Measurements from ENCODE around the gene LAMTOR5.
"Not testable (repeated sequence)": the region's sequence is repeated elsewhere in the genome, so short reads cannot be mapped to it uniquely, and the experiment has no call there.

LAMTOR5 gene

DNA sequence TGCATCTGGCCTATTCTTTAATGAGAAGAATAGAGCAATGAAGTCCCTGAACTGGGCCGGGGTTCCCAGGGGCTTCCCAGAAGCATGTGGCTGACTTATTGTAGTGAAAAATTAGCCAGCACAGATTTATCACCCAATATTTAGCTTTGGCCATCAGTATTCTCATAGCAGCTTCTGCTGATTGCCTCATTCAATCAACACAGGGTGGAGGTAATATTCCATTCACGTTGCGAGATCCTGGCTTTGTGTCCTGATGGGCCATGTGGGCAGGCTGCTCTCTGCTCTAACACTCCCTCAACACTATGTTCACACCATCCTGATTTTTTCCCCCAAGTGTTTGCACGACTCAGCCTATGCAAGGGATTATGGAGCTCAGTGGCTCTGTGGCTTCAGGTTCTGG is 21.5 kb upstream of the LAMTOR5 start:
- DNase-seq (ENCODE audit: extremely low read depth in 1 of 2, low read depth in 1 of 2): no peak

DNA sequence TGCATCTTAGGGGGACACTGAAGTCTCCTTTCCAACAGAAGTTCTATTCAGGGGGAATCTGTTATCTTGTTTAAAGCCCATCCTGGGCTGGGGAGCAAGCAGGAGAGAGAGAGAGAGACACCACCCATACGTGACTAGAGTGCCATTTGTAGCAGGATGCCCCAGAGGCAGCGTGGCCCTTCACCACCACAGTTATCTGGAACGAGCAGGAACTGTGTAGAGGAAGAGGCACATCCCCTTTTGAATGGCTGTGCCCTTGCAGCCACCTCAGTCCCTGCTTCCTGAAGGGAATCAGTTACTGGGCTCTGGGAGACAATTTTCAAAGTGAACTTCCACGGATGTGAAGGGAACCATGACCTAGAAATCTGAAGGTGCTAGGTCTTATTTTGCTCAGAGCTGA is 19.4 kb upstream of the LAMTOR5 start:
- no peak for DNase-seq (ENCODE audit: extremely low read depth in 1 of 2, low read depth in 1 of 2)

DNA sequence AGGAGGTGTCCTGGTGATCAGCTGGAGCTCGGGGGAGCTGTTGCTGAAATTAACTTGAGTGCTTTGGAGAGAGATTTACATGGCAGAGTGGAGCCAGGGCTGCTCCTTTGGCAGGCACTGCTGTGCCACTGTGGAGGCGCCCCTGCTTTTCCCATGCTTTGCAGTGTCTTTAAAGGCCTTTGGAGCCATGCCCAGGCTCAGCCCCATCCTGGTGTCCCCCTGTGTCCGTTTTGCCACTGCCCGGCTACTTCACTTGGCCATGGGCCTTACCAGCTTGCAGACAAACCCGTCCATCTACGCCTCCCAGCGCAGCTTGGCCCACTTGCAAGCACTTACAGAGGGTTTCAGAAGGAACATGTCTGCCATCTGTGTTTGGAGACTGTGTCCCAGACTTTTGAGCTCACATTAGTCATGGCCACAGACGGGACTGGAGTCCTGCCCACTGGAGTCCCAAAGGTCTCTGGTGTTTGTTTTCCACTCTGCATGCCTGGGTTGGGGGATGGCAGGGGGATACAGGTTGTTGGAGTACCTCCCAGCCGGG is 18.2 kb upstream of the LAMTOR5 start:
- no peak for DNase-seq (ENCODE audit: extremely low read depth in 1 of 2, low read depth in 1 of 2)

DNA sequence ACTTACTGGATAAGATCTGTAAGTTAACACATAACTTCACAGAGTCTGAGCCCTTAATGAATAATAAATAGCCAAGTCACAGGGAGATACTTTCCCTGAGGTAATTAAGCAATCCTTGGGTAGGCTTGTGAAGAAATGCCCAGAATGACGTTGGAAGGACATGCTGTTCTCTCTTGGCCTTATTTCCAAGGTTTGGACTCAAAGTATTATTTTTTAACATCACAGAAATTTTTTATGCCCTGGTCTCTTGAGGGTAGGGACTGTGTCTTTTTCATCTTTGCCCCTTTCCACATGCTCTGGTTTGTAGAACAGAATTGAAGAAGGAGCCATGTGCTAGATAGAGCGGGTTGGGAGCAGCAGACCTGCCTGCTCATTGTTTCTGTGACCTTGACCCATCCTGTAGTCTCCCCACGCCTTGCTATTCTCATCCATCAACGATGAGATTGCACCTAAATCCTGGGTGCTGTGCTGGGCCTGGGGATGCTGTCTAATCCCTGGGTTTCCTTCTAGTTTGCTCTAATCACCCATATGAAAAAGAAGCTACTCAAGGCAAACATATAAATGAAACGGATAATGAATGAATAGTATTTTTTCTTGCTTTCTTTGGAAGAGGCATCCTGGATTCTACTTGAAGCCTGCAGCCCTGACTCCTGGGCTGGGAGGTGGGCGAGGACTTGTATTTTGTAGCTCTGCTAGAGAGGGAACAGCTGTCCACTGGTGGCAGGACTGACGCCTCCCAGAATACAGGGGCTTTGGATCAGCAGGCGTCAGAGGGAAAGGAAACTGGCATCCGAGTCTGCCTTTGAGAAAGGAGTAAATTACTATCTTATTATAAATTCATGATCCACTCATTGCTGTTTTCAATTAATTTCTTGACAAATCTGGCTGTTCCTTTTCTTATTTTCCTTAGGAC is 17.5 kb upstream of the LAMTOR5 start:
- no peak for DNase-seq (ENCODE audit: extremely low read depth in 1 of 2, low read depth in 1 of 2)

DNA sequence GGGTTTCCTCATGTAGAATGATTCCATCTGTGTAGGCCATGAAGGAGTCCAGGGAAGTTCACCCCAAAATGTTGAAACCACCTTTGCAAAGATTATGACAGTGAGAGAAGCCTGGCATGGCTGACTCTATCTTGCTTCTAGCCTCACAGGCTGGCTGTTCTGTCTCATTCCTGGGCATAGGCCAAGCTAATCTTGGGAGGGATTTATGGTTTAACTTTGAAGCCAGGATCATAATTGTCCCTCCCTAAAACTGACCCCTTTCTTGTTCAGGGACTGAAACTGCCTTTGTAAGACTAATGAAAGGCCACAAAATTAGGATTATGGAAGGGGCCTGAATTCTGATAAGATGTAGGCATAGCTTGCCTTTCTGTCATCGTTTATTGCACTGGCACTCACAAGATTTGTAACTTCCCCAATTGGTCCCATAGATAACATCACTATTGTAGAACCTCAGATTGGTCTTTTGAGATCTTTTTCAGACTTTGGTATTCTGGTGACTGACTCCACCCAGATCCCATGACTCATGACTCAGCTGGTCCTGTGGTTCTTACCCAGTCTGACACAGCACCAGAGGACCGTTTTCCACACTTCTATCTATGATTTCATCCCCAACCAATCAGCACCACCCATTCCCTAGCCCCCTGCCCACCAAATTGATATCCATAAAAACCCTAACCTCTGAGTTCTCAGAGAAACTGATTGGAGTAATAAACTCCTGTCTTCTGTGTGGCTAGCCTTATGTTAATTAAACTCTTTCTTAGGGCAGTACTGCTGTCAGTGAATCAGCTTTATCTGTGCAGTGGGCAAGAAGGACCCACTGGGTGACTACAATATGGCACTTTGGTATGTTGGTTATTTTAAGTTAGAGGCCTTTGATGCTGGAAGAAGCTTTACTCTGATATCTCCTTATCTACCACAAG is 13.6 kb upstream of the LAMTOR5 start:
- DNase-seq (ENCODE audit: extremely low read depth in 1 of 2, low read depth in 1 of 2): no peak

DNA sequence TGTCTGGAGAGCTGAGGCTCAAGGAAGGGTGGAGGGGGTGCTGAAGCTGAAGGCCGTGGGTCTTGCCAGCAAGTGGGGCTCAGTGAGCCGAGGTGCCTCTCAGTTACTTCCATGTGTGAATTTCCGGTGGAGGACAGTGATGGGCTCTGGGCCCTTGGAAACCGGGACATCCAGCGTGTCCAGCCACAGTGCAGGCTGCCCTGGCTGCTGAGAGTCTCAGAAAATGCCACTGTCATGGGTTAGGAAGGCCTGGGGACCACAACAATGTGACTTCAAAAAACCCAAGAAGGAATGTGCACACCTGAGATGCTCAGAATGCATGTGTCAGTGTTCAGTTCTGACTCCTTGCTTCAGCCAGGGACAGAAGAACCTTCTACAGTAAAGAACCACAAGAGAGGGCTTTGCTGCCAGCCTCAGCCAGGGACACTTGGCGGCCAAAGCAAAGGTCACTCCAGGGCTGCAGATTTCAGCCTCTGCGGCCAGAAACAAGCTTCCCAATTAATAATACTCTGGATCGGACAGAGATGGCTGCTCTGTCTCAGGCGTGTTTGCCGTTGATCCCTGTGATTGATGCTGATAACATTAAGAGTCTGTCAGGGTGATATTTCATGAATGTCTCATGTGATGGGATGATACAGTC is 12.6 kb upstream of the LAMTOR5 start:
- no peak for DNase-seq (ENCODE audit: extremely low read depth in 1 of 2, low read depth in 1 of 2)

DNA sequence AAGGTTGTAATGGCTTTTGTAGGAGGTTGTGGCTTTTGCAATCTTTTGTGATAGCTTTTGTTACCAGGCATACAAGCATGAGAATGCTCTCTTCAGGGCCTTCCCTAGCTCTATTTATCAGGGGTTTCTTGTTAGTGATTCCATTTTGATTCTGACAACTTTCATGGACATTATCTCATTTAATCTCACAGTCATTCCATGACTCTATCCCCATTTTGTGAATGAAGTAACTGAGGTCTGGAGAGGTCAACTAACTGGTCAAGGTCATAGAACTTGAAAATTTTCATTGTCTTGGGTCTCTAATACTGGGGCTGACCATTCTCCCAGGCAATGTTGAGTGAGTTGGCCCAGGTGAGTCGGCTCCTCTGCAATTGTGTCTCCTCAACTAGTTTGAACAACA is 11.2 kb upstream of the LAMTOR5 start:
- no peak for DNase-seq (ENCODE audit: extremely low read depth in 1 of 2, low read depth in 1 of 2)

DNA sequence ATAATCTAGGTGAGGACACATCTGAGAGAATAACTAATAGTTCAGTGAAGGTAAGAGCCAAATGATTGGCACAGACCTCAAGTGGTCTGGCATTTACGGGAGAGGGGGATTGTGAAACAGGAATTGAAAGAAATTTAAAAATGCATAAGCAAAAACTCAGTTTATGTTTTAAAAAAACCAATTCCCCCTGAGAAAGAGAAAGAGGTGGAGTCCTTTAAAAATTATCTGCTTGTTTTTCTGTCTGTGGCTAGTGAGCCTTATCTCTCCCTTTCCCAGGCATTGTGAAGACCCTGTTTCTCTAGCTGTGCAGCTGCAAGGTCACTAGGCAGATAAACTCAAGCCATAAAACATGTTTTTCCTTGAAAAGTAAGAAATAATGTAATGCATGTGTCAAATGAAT is 5.6 kb upstream of the LAMTOR5 start:
- not testable (repeated sequence) for DNase-seq (ENCODE audit: extremely low read depth in 1 of 2, low read depth in 1 of 2)

DNA sequence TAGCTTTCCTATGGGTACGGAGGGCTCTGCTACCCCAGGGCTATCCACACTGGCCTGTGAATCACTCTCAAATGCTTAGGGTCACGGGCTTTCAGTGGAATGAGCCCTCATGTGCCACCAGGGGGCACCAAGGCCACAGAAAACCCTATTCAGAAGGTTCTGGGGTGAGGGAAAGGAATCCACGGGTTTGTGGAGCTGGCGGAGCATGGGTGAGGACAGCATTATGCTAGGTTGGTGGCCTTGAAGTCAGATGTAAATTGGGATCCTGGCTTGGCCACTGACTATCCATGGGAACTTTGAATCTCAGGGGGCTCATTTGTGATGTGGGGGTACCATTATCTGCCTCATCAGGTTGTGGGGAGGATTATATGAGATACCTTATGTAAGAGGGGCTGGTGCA is 5.1 kb upstream of the LAMTOR5 start:
- DNase-seq (ENCODE audit: extremely low read depth in 1 of 2, low read depth in 1 of 2): peak in 1 of 2 donors; percentile 16

DNA sequence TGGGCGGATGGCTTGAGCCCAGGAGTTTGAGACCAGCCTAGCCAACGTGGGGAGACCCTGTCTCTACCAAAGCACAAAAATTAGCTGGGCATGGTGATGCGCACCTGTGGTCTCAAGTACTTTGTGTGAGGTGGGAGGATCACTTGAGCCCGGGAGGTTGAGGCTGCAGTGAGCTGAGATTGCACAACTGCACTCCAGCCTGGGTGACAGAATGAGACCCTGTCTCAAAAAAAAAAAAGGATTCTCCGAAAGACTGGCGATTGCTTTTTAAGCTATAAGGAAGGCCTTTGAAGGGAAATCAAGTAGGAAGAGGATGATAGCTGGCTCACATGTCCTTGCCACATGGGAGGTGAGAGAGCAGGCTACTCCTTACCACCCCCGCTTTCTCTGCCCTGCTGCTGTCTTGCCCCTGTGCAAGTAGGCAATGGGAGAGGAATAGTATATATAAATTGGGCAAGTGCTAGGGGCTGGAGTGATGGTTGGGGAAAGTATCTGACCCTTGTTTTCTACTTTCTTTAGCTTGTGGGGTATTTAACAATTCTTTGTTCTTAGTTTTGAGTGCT is 3.8 kb upstream of the LAMTOR5 start:
- DNase-seq (ENCODE audit: extremely low read depth in 1 of 2, low read depth in 1 of 2): no peak

DNA sequence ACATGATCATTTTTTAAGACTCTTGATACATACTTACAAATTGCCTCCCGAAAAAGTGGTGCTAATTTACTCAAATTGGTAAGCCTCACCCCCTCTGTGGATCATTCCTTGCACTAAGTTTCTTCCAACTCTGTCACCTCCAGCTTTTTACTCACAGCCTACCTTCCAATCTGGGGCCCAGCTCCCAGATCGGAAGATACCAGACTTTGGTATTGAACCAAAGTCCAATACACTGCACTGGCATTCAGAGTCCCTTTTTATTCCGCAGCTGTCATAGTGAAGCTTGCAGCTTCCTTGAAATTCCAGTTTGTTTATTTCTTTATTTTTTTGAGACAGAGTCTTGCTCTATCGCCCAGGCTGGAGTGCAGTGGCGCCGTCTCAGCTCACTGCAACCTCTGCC is 1.8 kb upstream of the LAMTOR5 start:
- no peak for DNase-seq (ENCODE audit: extremely low read depth in 1 of 2, low read depth in 1 of 2)

DNA sequence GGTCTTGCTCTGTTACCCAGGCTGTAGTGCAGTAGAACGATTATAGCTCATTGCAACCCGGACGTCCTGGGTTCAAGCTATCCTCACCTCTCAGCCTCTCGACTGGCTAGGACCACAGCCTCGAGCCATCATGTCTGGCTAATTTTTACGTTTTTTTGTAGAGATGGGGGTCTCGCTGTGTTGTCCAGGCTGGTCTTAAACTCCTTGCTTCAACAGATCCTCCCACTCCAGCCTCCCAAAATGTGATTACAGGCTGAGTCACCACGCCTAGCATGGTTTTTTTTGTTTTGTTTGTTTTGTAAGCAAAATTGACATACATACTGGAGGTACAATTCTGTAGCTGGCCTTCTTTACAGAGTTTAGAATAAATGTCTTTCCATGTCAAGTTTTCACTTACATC is 994 bp upstream of the LAMTOR5 start:
- no peak for DNase-seq (ENCODE audit: extremely low read depth in 1 of 2, low read depth in 1 of 2)

DNA sequence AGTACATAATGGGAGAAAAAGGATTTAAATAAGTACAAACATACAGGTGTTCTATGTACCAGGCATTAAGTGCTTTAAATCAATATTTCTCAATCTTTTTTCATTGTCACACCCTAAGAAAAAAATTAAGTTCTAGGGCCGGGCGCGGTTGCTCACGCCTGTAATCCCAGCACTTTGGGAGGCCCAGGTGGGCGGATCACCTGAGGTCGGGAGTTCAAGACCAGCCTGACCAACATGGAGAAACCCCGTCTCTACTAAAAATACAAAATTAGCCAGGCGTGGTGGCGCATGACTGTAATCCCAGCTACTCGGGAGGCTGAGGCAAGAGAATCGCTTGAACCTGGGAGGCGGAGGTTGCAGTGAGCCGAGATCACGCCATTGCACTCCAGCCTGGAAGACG is 1.1 kb downstream of the LAMTOR5 start:
- not testable (repeated sequence) for DNase-seq (ENCODE audit: extremely low read depth in 1 of 2, low read depth in 1 of 2)

DNA sequence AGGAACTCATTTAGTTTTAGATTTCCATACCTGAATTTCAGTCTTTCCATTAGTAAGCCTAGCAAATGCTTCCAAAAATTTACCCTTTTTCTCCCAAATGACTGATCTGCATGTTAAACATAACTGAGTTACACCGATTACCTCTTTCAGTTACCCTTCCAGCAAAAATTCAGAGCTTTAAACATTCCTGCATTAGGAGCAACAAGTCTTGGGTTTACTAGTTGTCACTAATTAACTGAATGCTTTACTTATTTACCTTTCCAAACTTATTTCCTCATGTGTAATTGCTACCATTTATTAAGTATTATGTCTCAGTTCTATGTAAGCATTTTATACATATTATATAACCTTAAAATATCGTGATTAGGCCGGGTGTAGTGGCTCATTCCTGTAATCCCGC is 3.1 kb downstream of the LAMTOR5 start:
- no peak for DNase-seq (ENCODE audit: extremely low read depth in 1 of 2, low read depth in 1 of 2)

DNA sequence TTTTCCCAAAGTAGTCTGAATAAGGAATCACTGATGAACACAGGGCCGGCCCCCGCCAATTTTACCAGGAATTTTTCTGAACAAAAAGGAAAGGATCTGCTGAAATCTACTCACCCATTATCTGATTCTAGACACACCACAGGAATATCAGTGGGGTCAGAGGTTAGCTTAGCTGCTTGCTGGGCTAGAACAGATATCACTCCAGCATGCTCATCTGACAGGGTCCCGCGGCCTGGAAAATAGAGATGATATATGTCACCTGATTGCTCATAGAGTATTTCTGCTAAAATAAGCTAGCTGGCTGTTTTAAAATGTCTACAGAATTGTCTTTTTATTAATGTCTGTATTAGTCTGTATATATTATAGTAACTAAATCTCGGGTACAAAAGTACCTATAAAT is 3.7 kb downstream of the LAMTOR5 start:
- no peak for DNase-seq (ENCODE audit: extremely low read depth in 1 of 2, low read depth in 1 of 2)

DNA sequence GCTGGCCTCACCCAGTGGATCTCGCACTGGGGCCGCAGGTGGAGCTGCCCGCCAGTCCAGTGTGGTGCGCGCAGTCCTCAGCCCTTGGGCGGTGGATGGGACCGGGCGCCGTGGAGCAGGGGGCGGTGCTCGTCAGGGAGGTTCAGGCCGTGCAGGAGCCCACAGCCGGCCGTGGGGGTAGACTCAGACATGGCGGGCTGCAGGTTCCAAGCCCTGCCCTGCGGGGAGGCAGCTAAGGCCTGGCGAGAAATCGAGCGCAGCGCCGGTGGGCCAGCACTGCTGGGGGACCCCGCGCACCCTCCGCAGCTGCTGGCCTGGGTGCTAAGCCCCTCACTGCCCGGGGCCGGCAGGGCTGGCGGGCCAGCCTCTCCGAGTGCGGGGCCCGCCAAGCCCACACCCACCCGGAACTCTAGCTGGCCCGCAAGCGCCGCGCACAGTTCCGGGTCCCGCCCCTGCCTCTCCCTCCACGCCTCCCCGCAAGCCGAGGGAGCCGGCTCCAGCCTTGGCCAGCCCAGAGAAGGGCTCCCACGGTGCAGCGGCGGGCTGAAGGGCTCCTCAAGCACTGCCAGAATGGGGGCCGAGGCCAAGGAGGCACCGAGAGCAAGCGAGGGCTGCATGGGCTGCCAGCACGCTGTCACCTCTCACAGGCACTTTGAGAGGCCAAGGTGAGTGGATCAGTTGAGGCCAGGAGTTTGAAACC is 11.1 kb downstream of the LAMTOR5 start:
- not testable (repeated sequence) for DNase-seq (ENCODE audit: extremely low read depth in 1 of 2, low read depth in 1 of 2)

DNA sequence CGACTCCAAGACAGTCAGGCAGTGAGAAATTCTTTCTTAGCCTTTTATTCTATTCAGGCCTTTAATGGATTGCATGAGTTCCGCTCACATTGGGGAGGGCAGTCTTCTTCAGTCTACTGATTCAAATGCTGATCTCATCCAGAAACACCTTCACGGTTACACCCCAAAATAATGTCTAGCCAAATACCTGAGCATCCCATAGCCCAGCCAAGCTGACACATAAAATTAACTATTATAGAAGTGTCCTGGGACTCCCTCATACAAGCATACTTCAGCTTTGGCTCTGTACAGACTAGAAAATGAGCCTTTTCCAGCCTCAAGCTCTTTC is 13.0 kb downstream of the LAMTOR5 start:
- no peak for DNase-seq (ENCODE audit: extremely low read depth in 1 of 2, low read depth in 1 of 2)

DNA sequence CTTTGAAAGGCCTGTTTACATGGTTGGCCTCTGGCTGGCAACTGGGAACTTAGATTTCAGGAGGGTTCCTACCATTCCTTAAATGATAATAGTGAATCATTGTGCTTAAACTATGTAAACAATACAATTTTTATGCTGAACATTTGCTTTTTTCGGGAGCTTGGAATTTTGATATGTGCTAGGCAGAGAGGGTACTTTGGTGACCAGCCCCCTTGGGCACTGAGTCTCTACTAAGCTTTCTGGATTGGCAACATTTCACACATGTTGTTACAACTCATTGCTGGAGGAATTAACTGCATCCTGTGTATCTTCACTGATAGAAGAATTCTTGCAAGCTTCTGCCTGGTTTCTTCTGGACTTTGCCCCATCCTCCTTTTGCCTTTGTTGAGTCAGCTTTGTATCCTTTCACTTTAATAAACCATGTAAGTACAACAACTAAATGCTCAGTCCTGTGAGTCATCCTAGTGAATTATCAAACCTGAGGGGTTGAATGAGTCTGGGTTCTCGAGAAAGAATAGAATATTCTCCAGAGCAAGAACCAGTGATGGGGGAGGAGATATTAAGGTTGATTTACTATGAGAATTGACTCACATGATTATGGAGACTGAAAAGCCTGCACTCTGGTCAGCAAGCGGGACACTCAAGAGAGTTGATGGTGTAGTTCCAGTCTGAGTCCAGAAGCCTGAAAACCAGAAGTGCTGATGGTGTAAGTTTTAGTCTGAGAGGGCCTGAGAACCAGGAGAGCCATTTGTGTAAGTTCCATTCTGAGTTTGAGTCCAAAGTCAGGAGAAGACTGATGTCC is 13.6 kb downstream of the LAMTOR5 start:
- no peak for DNase-seq (ENCODE audit: extremely low read depth in 1 of 2, low read depth in 1 of 2)

DNA sequence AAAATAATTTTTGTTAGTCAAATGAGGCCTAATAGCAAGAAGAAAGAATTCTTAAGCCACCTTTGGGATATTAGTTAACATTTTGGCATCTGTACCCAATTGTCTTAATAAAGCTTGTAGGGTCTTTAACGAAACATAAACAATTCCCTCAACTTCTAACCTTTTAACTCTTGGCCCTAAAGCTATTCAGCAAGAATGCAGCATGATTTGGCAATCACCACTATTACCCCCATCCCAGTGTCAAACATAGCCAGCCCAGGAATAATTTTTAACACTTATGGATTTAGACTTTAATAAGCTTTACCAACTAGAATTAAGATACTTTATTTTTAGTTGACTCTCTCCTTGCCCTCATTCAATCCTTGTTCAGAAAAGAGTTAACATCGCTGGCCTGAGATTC is 14.2 kb downstream of the LAMTOR5 start:
- no peak for DNase-seq (ENCODE audit: extremely low read depth in 1 of 2, low read depth in 1 of 2)

All from stimulated activated CD8-positive, alpha-beta memory T cell treated with anti-CD3 and anti-CD28 coated beads, Interleukin-7, amount 100 ng/mL, for 48 hours (primary cell).